A673 (cell line): ENCODE measurements around the gene NDC1.

Source experiments
- CTCF ChIP-seq: fragments of 300-800, 200-600 bp; sonication (generic); conservative IDR thresholded peaks from 2 replicates; pipeline ENCODE4 v1.5.1; 2017; ENCODE audit warnings: low read depth, mild to moderate bottlenecking, antibody characterized with exemption, low read length, moderate library complexity, mixed read lengths
- EZH2 ChIP-seq: fragments of 200-600 bp; sonication (generic); IDR thresholded peaks from 2 replicates; pipeline ENCODE4 v1.6.1; 2017; ENCODE audit warnings: borderline replicate concordance, low read depth, mild to moderate bottlenecking, mixed read lengths, antibody characterized with exemption, low read length; ENCODE audit not compliant: poor library complexity, severe bottlenecking

- no peak for TF ChIP-seq CTCF
- TF ChIP-seq EZH2: no peak
Measured at GRCh38 chr1:53766831-53767405, 71.2 kb downstream of the NDC1 start.
